Activated effector memory CD4-positive, alpha-beta T cell treated with Interleukin-2 at 50 U/mL for 16 hours (primary cell): Measurements from ENCODE around the gene BTD.
"Not testable (repeated sequence)": the region's sequence is repeated elsewhere in the genome, so short reads cannot be mapped to it uniquely, and the experiment has no call there.

Source experiments
- DNase-seq: peaks from one replicate; pipeline ENCODE4 v3.0.0-alpha.2; 2020

The BTD gene, protein sequence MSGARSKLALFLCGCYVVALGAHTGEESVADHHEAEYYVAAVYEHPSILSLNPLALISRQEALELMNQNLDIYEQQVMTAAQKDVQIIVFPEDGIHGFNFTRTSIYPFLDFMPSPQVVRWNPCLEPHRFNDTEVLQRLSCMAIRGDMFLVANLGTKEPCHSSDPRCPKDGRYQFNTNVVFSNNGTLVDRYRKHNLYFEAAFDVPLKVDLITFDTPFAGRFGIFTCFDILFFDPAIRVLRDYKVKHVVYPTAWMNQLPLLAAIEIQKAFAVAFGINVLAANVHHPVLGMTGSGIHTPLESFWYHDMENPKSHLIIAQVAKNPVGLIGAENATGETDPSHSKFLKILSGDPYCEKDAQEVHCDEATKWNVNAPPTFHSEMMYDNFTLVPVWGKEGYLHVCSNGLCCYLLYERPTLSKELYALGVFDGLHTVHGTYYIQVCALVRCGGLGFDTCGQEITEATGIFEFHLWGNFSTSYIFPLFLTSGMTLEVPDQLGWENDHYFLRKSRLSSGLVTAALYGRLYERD

DNA sequence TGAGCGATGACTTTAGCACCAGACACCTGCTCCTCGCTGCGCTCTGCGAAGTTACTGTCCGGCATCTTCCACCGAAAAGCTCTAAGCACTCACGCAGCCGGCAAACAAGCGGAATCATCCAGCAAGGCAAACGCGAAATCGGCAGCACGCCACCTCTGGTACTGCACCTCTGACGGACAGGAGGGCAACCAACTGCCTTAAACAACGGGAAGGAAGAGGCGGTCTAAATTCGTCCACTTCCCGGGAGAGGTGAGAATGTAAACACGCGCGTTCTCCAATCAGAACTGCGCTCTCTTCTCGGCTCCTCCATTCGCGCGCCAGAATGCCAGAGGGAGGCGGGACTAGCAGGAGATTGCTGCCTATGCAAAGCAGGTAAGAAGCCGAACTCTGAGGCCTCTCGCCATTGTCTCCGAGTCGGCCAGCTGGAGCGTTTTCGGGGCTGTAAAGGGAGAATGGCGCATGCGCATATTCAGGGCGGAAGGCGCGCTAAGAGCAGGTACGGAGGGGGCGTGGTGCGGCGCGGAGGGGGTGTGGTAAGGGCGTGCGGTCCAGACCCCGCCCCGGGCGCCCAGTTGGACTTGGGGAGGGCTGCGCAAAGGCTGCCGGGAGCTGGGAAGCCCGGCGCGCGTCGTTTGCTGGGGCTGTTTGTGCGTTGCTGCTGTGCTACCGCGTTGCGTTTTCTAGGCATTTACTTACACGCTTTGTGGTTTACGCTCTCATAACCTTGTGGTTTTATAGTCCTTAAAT lies at the start of gene BTD, which contains the start of gene HACL1:
BTD (plus strand) TSS at position 347 of the 747 bp plus-strand sequence. CDS start 33,695 bp downstream, outside the sequence.
HACL1 (minus strand) TSS at position 171 of the 747 bp plus-strand sequence; CDS start at position 65, 106 bp downstream.
- DNase-seq: peak; percentile 96

DNA sequence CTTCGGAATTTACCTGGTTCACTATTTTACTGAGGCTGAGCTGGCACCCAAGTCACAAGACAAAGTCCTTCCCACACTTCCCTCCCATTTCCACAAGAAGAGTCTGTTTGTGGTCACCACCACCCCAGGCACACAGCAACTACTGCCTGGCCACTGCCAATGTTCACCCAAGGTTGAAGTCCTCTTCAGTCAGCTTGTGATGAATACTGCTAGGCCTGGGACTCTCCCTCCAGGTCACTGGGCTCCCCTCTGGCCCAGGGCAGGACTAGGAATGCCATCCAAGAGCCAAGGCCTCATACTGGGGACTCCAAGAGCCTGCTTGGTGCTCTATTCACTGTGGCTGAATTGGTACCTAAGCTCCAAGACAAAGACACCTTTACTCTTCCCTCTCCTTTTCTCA lies 49.6 kb upstream of the BTD start:
- no peak for DNase-seq

DNA sequence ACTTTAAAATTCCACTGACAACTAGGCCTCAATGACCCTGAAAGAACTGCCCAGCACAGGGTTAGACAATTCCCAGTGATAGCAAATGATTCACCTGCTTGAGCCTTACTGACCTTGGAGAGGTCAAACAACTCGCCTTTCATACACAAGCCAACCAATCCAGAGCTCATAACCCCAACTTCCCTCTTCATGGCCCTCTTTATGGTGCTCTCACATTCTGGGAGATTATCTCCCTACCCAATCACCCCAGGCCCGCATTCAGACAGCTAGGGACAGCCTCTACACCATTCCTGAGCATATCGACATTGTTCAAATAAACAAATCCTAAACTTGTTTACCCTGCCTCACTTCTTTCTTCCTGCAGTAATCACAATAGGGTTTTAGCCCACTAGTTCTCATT lies 47.8 kb upstream of the BTD start:
- no peak for DNase-seq

DNA sequence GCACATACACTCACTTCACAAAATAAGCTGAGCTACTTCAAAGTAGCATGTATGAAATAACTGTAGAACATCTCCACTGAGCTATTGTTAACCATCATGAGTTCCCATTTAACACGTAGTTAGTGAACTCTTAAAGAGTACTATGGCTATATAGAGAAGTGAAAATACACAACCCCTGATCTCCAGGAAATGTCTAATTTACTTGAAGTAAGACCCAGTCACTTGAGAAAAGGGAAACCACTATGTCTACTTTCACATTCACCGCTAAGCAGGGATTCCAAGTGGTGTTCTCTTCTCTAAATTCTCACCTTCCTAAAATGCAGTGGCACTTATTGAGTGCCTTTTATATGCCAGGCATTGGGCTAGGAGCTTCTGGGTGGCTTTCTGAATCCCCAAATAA lies 45.0 kb upstream of the BTD start:
- DNase-seq: no peak

DNA sequence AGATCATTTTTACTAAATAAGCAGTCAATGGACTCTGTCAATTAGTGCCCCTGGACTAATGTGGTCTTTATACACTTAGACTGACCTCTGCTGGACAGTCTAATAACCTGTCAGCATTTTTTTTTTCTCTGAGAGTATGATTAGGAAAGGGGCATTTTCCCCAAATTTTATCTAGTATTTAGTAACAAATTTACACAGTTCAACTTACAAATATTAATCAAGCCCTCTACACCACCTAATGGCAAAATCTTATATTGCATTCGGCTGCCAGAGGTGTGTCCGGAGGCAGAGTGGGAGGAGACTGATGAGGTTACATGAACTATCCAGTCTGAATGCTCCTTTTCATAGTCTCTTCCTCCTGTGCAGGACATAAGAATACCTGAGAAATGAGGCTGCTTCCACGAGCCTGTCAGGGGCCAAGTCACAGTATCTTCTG lies 44.0 kb upstream of the BTD start:
- peak; percentile 50 for DNase-seq

DNA sequence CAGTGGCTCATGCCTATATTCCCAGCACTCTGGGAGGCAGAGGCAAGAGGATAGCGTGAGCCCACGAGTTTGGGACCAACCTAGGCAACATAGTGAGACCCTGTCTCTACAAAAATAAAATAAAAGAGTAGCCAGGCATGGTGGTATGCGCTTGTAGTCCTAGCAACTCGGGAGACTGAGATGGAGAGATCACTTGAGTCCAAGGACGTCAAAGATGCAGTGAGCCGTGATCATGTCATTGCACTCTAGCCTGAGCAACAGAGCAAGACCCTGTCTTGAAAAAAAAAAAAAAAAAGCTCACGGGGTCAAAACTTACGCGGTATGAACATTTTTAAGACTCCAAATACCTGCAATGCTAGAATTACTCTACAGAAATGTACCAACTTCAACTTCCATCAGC lies 43.0 kb upstream of the BTD start:
- no peak for DNase-seq

DNA sequence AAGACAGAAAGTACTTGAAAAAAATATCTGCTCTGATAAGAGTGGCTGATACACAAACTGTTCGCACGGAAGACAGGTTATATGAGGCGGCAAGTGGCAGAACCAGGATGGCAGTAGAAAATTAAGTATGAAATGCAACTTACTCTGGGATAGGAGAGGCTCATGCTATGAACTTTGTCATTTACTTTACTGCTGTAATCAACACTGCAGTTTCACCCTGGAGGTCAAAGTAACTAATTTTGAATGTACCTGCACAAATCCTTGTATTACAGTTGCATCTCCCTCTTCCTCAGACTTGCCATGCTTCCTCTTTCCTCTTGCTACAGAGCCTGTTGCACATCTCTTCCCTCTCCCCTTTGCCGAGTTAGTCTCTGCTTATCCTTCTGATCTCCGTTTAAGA lies 39.0 kb upstream of the BTD start:
- DNase-seq: no peak

DNA sequence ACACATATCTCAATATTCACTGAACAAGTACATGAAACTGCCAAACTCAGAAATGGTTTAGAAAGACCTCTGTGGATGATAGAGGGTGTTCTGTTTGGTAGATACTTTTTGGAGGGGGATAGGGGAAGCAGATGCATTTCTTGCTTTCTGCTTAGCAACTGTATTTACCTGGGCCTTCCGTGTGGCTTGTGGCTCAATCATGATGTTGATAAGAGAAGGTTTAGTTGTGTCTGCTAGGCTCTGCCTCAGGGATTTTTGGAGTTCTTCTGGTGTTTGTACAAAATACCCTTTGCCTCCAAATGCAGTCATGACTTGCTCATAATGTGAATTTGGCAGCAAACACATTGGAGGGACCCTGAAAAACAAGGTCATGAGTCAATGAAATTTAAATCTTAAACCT lies 38.4 kb upstream of the BTD start:
- no peak for DNase-seq

DNA sequence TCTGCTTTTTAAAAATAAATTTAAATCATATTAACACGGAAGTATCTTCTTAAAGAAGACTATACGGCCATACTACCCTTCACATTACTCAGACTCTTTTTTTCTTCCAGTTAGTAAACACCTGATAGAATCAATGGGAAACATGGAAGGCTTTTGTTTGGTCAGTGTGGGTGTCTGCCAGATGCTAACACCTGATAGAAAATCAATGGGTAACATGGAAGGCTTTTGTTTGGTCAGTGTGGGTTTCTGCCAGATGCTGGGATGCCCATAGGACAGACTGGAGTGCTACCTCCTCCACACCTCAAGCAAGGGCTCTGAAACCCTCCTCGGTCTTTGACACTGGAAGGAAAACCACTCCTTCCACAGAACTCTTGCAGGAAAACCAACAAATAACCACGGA lies 29.4 kb upstream of the BTD start:
- DNase-seq: no peak

DNA sequence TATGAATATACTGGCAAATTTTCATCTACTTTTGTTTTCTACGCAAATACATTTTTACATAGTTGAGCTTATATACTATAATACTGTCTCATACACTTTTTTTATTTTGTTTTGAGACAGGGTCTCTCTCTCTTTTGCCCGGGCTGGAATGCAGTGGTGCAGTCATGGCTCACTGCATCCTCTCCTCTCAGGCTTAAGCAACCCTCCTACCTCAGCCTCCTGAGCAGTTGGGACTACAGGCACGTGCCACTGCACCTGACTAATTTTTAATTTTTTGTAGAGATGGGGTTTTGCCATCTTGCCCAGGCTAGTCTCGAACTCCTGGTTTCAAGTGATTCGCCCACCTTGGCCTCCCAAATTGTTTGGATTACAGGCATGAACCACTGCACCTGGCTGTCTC lies 26.1 kb upstream of the BTD start:
- DNase-seq: no peak

DNA sequence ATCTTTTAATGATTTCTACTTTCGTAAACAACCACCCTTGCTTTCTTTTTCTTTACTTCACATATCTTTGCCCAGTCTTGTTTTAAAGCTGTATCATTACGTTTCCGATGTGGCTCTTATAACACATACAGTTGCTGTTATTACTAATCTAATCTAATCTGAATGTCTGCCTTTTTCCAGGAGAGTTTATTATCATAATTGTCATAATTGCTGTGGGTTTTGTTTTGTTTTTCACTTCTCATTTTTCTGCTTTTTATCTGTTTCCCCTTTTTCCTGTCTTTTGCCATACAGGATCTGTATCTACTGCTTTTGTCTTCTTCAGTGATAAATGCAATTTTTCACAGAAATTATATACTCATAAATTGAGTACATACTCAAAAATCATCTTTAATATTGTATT lies 25.1 kb upstream of the BTD start:
- no peak for DNase-seq

DNA sequence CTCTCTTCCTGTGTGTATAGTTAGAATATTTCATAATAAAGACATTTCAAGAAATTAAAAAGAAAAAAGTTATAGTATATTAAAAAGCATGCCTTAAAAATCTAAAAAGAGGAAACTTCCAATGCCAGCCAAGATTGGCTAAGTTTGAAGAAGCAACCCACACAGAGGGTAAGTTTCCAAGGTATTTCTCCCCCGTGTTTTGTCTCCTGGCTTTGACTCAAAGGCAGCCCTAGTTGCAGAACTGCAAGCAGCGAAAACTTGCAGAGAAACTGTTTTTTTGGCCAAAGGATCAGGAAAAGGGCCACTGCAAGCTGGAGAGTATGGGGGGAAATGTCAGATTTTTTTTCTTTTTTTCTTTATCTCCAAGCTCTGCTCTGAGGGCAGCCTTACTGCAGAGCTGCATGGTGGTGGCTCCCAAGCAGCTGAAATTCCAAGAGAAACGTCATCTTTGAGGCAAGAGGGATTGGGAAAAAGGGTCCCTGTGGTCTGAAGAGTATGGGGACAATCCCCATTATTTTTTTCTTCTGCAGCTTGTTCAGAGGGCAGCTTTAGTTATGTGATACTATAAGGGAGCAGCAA lies 23.2 kb upstream of the BTD start:
- no peak for DNase-seq

DNA sequence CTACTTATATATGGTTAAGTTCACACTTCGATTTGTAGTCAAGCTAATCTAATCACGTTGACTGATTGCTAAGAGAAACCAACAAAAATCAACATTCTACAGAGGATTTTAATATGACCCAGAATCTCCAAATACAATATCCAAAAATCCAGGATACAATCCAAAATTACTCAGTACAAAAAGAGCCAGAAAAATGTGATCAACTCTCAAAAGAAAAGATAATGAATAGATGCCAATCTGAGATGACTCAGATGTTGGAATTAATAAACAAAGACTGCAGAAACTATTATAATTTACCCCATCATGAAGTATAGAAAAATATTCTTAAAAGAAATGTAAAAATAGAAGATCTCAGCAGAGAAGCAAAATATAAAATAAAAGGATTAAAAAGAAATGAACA lies 22.5 kb upstream of the BTD start:
- no peak for DNase-seq

DNA sequence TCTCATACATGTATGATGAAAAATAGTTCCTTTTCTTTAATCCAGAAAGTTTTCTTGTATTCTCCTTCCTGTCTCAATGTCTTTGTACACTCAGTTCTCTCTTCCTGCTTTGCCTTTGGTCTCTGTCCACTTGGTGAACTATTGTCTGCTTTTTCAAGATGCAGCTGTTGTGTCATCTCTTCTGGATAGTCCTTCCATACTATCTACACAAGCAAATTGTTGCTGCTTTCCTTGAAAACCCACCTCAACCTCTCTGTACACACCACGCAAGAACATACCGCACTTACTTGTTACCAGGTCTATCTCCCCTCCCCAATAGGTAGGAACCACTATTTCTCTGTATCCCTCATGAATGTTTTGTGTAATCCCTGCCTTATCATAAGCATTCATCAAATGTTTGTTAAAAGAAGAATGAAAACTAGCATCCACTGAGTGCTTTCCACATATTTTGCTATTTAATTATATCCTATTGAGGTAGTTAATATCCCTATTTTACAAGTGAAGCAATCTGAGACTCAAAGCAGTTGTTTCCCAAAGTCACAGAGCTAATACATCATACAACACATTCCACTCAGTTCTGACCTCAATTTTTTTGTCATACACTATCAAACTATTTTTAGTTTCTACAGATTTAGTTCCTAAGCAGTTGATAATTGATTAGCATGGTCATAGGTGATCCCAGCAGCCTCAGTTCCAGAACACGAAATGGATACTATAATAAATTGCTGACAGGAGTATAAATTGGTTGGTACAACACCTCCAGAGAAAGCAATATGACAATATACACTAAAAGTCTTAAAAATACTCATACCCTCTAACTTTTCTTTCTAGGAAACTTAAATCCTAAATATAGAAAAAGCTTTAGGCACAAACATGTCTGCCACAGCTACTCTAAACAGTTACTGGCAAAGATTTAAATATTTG lies 19.8 kb upstream of the BTD start:
- no peak for DNase-seq

DNA sequence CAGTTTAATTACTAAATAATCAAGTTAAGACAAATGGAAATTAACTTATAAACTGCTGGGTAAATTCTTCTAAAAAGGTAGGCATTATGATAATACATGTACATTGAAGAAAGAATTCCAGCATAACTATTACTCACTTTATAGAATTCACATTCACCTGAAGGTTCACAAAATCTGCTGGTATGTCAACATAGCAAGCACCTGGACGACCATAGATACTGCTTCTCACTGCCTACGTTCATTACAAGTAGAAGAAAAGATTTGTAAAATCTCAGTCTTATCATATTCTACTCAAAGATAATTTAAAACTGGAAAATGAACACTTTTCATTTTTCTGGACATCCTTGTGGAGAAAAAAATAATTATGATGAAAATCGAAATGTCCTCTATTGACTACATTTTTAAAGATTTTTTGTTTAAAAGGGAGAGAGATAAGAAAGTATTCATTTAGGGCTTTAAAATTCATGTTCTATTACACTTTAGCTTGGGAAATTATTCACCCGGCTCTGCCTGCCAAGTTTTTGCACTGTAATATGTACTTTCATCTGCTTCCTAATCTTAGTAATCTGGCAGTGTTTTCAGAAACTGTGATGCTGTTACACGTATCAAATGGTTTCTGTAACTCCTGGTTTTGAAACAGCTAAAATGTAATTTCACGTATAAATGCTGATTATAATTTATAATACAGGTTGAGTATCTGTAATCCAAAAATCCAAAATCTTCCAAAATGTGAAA lies 16.3 kb upstream of the BTD start:
- no peak for DNase-seq

DNA sequence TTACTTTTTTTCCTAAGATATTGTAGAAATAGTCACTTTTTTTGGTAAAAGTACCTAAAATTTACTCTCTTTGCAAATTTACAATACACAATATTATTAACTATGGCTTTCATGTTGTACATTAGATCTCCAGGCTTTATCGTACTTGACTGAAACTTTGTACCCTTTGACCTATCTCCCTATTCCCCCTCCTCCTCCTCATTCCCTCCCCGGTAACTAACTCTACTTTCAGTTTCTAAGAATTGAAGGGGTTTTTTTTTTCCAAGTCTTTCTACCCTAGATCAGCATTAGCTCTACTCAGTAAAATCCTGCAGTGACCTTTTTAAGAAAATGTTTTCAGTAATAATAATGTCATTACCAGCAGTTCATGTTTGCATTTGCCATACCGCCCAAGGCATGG lies 10.3 kb upstream of the BTD start:
- no peak for DNase-seq

DNA sequence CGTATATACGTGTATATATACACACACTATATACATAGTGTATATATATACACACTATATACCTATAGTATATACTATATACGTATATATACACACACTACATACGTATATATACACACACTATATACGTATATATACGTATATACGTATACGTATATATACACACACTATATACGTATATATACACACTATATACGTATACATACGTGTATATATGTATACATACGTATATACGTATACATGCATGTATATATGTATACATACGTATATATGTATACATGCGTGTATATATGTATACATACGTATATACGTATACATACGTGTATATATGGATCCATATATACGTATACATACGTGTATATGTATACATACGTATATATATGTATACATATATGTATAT lies 9.6 kb upstream of the BTD start:
- DNase-seq: no peak

DNA sequence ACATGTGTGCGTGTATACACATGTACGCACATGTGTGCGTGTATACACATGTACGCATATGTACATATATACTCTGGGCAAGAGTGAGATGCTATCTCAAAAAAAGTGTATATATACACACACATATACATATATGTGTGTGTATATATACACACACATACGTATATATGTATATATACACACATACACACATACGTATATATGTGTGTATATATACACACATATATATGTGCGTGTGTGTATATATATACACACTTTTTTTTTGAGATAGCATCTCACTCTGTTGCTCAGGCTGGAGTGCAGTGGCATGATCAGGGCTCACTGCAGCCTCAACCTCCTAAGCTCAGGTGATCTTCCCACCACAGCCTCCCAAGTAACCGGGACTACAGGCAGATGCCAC lies 8.6 kb upstream of the BTD start:
- DNase-seq: no peak

DNA sequence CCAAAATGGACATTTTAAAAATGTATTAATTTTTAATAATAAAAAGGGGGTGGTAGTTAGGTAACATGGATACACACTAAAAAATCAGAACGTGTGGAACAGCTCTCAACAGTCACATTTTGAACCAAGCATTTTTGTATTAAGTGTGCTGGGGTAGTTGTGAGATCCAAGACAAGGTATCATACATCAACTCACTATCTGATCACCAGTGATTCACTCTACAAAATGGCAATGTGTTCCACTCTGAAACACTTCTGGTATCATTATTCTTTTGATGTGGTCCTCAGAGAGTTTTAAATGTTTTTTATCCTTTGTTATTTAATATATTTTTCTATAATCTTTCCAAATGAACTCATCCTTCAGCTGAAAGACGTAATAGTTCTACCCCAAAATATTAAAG lies 5.6 kb upstream of the BTD start:
- no peak for DNase-seq

DNA sequence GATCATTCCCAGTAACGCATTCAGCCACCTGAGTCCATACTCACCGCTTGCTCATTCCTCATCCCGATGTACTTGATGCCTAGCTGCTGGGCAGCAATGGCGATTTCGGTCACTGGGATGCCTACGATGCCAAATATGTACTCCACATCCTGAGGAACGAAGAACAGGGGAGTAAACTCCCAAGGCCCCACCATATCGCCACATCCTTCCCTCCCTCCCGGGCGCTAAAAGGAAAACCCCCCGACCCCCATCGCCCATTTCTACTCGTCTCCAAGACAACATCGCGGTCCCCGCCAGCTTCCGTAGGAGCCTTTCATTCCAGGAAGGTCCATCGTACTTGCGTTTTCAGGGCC lies 523 bp upstream of the BTD start:
- DNase-seq: no peak

DNA sequence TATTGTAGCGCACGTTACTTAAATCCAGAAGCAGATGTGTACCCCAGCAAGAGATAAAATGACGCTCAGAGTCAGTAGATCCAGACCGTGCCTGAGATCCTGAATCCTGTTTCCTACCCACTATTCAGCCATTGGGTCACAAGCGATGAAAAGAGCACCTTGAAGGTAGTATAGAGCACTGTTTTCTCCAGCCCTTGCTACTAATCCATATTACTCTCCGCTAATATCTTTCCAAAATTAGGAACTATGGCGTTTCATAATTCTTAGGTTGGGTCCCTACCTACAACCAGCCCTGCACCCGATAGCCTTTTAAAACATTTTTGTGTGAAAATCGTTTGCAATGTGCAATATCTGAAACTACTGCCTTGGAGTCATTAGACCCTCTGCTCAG lies 596 bp downstream of the BTD start:
- DNase-seq: no peak

DNA sequence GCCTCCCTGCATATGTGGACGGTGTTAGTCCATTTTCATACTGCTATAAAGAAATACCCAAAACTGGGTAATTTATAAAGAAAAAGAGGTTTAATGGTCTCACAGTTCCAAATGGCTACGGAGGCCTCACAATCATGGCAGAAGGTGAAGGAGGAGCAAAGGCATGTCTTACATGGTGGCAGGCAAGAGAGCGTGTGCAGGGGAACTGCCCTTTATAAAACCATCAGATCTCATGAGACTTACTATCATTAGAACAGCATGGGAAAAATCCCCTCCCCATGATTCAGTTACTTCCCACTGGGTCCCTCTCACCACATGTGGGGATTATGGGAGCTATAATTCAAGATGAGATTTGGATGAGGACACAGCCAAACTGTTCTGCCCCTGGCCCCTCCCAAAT lies 1.3 kb downstream of the BTD start:
- DNase-seq: not testable (repeated sequence)
